ENCODE measurements around the gene SPATA13. TPM values are rescaled to one million over a fixed set of nuclear protein-coding genes. Genes with fewer than 3 reads are reported as not detected.

SPATA13 gene
- total RNA-seq, 1 experiment from 2014 or later = 14.1 TPM

DNA sequence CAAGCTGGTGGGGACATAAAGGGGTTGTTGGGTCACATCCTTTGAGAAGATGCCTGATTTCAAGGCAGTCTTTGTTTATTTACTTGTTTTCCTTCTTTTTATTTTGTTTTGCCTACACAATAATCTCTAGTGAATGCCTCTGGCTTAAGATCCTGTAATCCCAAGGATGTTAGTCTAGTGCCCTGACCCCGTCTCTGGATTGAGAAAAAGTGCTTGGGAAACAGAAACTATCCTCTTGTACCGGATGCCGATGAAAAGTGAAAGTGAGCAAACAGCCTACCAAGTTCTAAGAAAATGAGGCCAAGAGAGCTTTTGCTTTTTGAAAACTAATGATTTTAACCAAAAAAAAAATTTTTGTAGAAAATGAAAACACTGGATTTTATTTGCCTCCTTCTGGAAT lies 106.8 kb downstream of the SPATA13 start:
- H3K14ac ChIP-seq (ENCODE audit: insufficient read depth, low read length) = no peak overlapping the region
- no peaks in the 10 kb centered on the region for H3K27me3 ChIP-seq (ENCODE audit: insufficient read depth, low read length)
- H3K23me2 ChIP-seq (ENCODE audit: insufficient read length, low read depth, low read length, poor library complexity, severe bottlenecking) = no peaks in the 10 kb centered on the region
- H2BK12ac ChIP-seq (ENCODE audit: insufficient read length, low read depth, low read length) = no peak overlapping the region
- no peak overlapping the region for H4K5ac ChIP-seq (ENCODE audit: insufficient read length, low read depth, low read length)
- H3K9me3 ChIP-seq (ENCODE audit: control insufficient read depth, low read depth, low read length) = no peaks in the 10 kb centered on the region
- H4K20me1 ChIP-seq (ENCODE audit: control insufficient read depth, insufficient read depth, insufficient read length) = no peaks in the 10 kb centered on the region
- no peak overlapping the region for H3K27ac ChIP-seq (ENCODE audit: insufficient read length, low read depth, low read length)
- no peak overlapping the region for H3K18ac ChIP-seq (ENCODE audit: insufficient read length, low read depth, low read length)
- no peak overlapping the region for H3T11ph ChIP-seq (ENCODE audit: low read length)
- no peak for DNase-seq
- Mint-ChIP-seq H3K36me3 (ENCODE audit: insufficient read depth in 1 of 3, low read depth in 3 of 3) (no peaks in the 10 kb centered on the region), H3K9me3 (no peaks in the 10 kb centered on the region), H3K27ac (no peak overlapping the region), H3K4me1 (peaks cover 6 to 13% of the 10 kb centered on the region in 2 experiments), H3K4me3 (no peak overlapping the region), H3K27me3 (ENCODE audit: low read depth) (no peaks in the 10 kb centered on the region; the same call in 1 of the 2 replicates)
- TF ChIP-seq, protein P1, sequence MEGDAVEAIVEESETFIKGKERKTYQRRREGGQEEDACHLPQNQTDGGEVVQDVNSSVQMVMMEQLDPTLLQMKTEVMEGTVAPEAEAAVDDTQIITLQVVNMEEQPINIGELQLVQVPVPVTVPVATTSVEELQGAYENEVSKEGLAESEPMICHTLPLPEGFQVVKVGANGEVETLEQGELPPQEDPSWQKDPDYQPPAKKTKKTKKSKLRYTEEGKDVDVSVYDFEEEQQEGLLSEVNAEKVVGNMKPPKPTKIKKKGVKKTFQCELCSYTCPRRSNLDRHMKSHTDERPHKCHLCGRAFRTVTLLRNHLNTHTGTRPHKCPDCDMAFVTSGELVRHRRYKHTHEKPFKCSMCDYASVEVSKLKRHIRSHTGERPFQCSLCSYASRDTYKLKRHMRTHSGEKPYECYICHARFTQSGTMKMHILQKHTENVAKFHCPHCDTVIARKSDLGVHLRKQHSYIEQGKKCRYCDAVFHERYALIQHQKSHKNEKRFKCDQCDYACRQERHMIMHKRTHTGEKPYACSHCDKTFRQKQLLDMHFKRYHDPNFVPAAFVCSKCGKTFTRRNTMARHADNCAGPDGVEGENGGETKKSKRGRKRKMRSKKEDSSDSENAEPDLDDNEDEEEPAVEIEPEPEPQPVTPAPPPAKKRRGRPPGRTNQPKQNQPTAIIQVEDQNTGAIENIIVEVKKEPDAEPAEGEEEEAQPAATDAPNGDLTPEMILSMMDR (conservative IDR thresholded peaks at IDR 0.05) = no peak
- H3K4me2 ChIP-seq (ENCODE audit: insufficient read depth, insufficient read length, low read length) = no peak overlapping the region
- H2BK5ac ChIP-seq (ENCODE audit: insufficient read length, low read length) = no peak overlapping the region
- no CpG with 5 or more reads among the region's 3 CpGs for WGBS (ENCODE audit: extremely low coverage, insufficient read length, low lambda C conversion rate)
- no peak overlapping the region for H4K8ac ChIP-seq (replicated peaks; ENCODE audit: insufficient read length, low read depth, low read length)
- H3K79me1 ChIP-seq (ENCODE audit: insufficient read depth, low read depth, low read length, poor library complexity, severe bottlenecking) = no peaks in the 10 kb centered on the region
- H2BK120ac ChIP-seq (ENCODE audit: low read depth, low read length, poor library complexity, severe bottlenecking) = no peak overlapping the region
- no peak overlapping the region for H3K23ac ChIP-seq (ENCODE audit: insufficient read length, low read depth, low read length)
- H3K4me1 ChIP-seq (ENCODE audit: insufficient read depth, low read length) = no peaks in the 10 kb centered on the region
- H2AK5ac ChIP-seq (ENCODE audit: insufficient read length, low read length) = no peak overlapping the region
- no peak overlapping the region for H2BK20ac ChIP-seq (ENCODE audit: low read depth, low read length, poor library complexity, severe bottlenecking)
- H3K79me2 ChIP-seq (ENCODE audit: insufficient read depth, low read length) = no peaks in the 10 kb centered on the region
- H4K91ac ChIP-seq (ENCODE audit: insufficient read length, low read depth, low read length) = no peak overlapping the region
- H3K56ac ChIP-seq (ENCODE audit: insufficient read length, low read depth, low read length) = no peak overlapping the region
- no peak overlapping the region for H2BK15ac ChIP-seq (ENCODE audit: low read depth, low read length)
- H3K4ac ChIP-seq (ENCODE audit: low read depth, low read length) = no peak overlapping the region
- H2AFZ ChIP-seq (ENCODE audit: low read length) = no peak overlapping the region
- no peak overlapping the region for H3K9ac ChIP-seq (ENCODE audit: extremely low read depth, insufficient read length, low read length)

Data from H9 (cell line).